Kidney (tissue), 14 donors: ENCODE results near the gene EMX1. TPM values are rescaled to one million over a fixed set of nuclear protein-coding genes. Genes with fewer than 3 reads are reported as not detected.

ENCODE experiments used
- DNase-seq, 5 donors: peaks; one replicate each; pipeline ENCODE4 v3.0.0-alpha.2; 2013 to 2020
- FAIRE-seq: peaks from 2 replicates; lab custom pipeline; 2012; peaks lifted over from hg19 to GRCh38; lab: Jason Lieb, UNC
- H3K27ac ChIP-seq, 2 donors: one replicate each; pipeline ENCODE4 v1.7.0; 2013; ENCODE audit warnings: low read depth in 2 of 2, low read length in 2 of 2, inconsistent platforms in 1 of 2
- H3K27me3 ChIP-seq: one replicate; pipeline ENCODE4 v1.7.1; 2013; ENCODE audit warnings: low read length, inconsistent platforms; ENCODE audit not compliant: control insufficient read depth, insufficient read depth
- H3K36me3 ChIP-seq, 3 donors: one replicate each; pipeline versions ENCODE4 v1.7.0 to v1.7.1; 2013; ENCODE audit warnings: low read length in 3 of 3, control low read depth in 1 of 3, inconsistent platforms in 1 of 3; ENCODE audit not compliant: insufficient read depth in 3 of 3, control insufficient read depth in 2 of 3
- H3K4me1 ChIP-seq, 3 donors: one replicate each; pipeline versions ENCODE4 v1.7.0 to v1.7.1; 2013; ENCODE audit warnings: low read length in 3 of 3, inconsistent platforms in 1 of 3, low read depth in 1 of 3; ENCODE audit not compliant: control insufficient read depth in 2 of 3, insufficient read depth in 2 of 3
- H3K4me3 ChIP-seq, 3 donors: one replicate each; pipeline versions ENCODE4 v1.7.0 to v1.8.1; 2013; ENCODE audit warnings: low read length in 3 of 3, control low read depth in 1 of 3, inconsistent platforms in 1 of 3
- H3K9ac ChIP-seq, 3 donors: one replicate each; pipeline versions ENCODE4 v1.7.0 to v1.7.1; 2013; ENCODE audit warnings: low read length in 3 of 3, control low read depth in 1 of 3, inconsistent platforms in 1 of 3
- H3K9me3 ChIP-seq, 3 donors: one replicate each; pipeline versions ENCODE4 v1.7.0 to v1.7.1; 2013; ENCODE audit warnings: low read length in 3 of 3, control low read depth in 1 of 3, inconsistent platforms in 1 of 3; ENCODE audit not compliant: control insufficient read depth in 2 of 3, insufficient read depth in 1 of 3
- intact Hi-C: fragments of 100-400 bp; cut with DNase I; formaldehyde crosslinking; loops from one replicate; pipeline ENCODE4 v1.11.1; 2022
- polyA plus RNA-seq: library from polyadenylated mRNA; stranded (reverse); fragments of 350-450 nt; fragmentation: Illumina TruSeq; extraction: RNeasy Lipid Tissue Mini Kit (QIAGEN cat#74804); gene quantifications from one replicate; pipeline ENCODE4 v1.2.3, GENCODE V29; 2014; ENCODE audit warnings: low read depth, low replicate concordance; ENCODE audit not compliant: insufficient read depth
- total RNA-seq: library from RNA; stranded (reverse); fragmentation: NEBNext Ultra II Directional; extraction: Animal tissue kit (Norgen Biotek cat#: 25700); gene quantifications from one replicate; pipeline ENCODE4 v1.2.1, GENCODE V29; 2021
- TF ChIP-seq, protein P1 (sequence below): IDR thresholded peaks from 3 replicates; pipeline ENCODE4 v1.5.1; 2012; ENCODE audit warnings: mild to moderate bottlenecking, moderate library complexity, borderline replicate concordance; ENCODE audit not compliant: insufficient read depth; ENCODE audit errors: extremely low read depth
- donor health status: control.
- donor health status: control.
- donor health status: control.
- donor health status: control.
- donor health status: control.
- donor health status: DM: yes; HTN: yes; CAD: no.
- donor health status: Normal renal cell carcinoma (clear cell type).

The EMX1 gene
- total and polyA plus RNA-seq, 2 donors from 2014 or later: 19.6 to 132 TPM

GRCh38 chr2:72908741-72909140 lies 8.6 kb upstream of the EMX1 start:
- intact Hi-C loops: no loop called here
- H3K9me3 ChIP-seq: no peaks in the 10 kb centered on the region
- no peaks in the 10 kb centered on the region for H3K36me3 ChIP-seq
- DNase-seq (no peak), FAIRE-seq (no peak)
- H3K27ac ChIP-seq: no peak overlapping the region
- H3K9ac ChIP-seq: no peak overlapping the region
- H3K4me3 ChIP-seq: no peak overlapping the region
- peaks cover 32% of the 10 kb centered on the region for H3K27me3 ChIP-seq
- TF ChIP-seq, protein P1, sequence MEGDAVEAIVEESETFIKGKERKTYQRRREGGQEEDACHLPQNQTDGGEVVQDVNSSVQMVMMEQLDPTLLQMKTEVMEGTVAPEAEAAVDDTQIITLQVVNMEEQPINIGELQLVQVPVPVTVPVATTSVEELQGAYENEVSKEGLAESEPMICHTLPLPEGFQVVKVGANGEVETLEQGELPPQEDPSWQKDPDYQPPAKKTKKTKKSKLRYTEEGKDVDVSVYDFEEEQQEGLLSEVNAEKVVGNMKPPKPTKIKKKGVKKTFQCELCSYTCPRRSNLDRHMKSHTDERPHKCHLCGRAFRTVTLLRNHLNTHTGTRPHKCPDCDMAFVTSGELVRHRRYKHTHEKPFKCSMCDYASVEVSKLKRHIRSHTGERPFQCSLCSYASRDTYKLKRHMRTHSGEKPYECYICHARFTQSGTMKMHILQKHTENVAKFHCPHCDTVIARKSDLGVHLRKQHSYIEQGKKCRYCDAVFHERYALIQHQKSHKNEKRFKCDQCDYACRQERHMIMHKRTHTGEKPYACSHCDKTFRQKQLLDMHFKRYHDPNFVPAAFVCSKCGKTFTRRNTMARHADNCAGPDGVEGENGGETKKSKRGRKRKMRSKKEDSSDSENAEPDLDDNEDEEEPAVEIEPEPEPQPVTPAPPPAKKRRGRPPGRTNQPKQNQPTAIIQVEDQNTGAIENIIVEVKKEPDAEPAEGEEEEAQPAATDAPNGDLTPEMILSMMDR: no peak
- H3K4me1 ChIP-seq: peaks cover 0 to 6% (median 2%) of the 10 kb centered on the region in 3 donors

GRCh38 chr2:72911256-72911655 lies 6.1 kb upstream of the EMX1 start:
- Histone ChIP-seq H3K36me3 (no peaks in the 10 kb centered on the region), H3K9me3 (no peaks in the 10 kb centered on the region), H3K27ac (no peak overlapping the region), H3K27me3 (peaks cover 40% of the 10 kb centered on the region), H3K4me1 (peaks cover 0 to 14% (median 11%) of the 10 kb centered on the region in 3 donors), H3K4me3 (no peak overlapping the region), H3K9ac (no peak overlapping the region)
- DNase-seq: peak in 1 of 5 donors; percentile 4
- intact Hi-C loops: no loop called here
- FAIRE-seq: no peak
- TF ChIP-seq, protein P1: no peak

GRCh38 chr2:72913486-72914205 lies 3.7 kb upstream of the EMX1 start:
- DNase-seq: peak in 1 of 5 donors; percentile 11
- TF ChIP-seq, protein P1: no peak
- no peak for FAIRE-seq
- no peak overlapping the region for H3K9ac ChIP-seq
- H3K9me3 ChIP-seq: no peaks in the 10 kb centered on the region
- H3K36me3 ChIP-seq: no peaks in the 10 kb centered on the region
- peaks cover 0 to 17% (median 14%) of the 10 kb centered on the region in 3 donors for H3K4me1 ChIP-seq
- peaks cover 46% of the 10 kb centered on the region for H3K27me3 ChIP-seq
- H3K4me3 ChIP-seq: no peak overlapping the region
- intact Hi-C loops: no loop called here
- H3K27ac ChIP-seq: no peak overlapping the region
